Epithelial cell of esophagus (primary cell): ENCODE measurements around the gene RAPGEF2.
"Not testable (repeated sequence)": the region's sequence is repeated elsewhere in the genome, so short reads cannot be mapped to it uniquely, and the experiment has no call there.

Experiments
- DNase-seq: peaks from one replicate; pipeline ENCODE4 v3.0.0; 2010; ENCODE audit warnings: low read depth
- H3K4me3 ChIP-seq: 2 replicates; pipeline ENCODE4 v1.5.1; 2011; ENCODE audit warnings: mild to moderate bottlenecking, low read length, control low read depth
- CTCF ChIP-seq: IDR thresholded peaks from 2 replicates; pipeline ENCODE4 v1.5.1; 2011; ENCODE audit warnings: low read depth, mild to moderate bottlenecking, low read length, control low read depth, inconsistent platforms; ENCODE audit not compliant: insufficient read depth; ENCODE audit errors: missing control alignments

RAPGEF2 gene

GRCh38 chr4:159102622-159103383, at the start of gene RAPGEF2:
TSS of gene RAPGEF2 (plus strand) at chr4:159103079. CDS start at chr4:159104163, 1,084 bp downstream.
- peak; percentile 97 for DNase-seq
- peak within 1 kb of the TSS; percentile 93 for H3K4me3 ChIP-seq
- no peak for TF ChIP-seq CTCF

DNA sequence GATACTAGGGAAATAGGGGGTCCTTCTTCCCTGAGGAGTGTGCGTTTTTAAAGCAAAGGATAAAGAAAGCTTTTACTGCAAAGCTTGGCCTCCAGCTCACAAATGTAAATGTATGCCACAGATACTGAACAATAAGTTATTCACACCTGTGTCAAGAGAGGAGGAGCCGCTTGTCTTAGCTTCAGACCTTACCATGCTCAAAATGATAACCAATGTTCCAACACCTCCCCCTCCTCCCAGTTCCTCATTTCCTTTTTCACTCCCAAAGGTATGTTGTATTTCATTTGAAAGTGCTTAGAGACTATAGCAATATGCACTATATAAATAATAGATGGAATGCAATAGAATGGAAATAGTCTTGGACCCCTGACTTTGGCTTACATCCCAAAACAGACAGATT, 47.0 kb upstream of the RAPGEF2 start:
- no peak overlapping the region for H3K4me3 ChIP-seq
- no peak for DNase-seq
- no peak for TF ChIP-seq CTCF

- no peak for TF ChIP-seq CTCF
- DNase-seq = no peak
Measured at GRCh38 chr4:159060161-159060560, 42.7 kb upstream of the RAPGEF2 start.

GRCh38 chr4:159062381-159062780, 40.5 kb upstream of the RAPGEF2 start:
- H3K4me3 ChIP-seq = no peak overlapping the region
- no peak for DNase-seq
- TF ChIP-seq CTCF = no peak

More at GRCh38 chr4:159060161-159060560, 42.7 kb upstream of the RAPGEF2 start:
- H3K4me3 ChIP-seq = no peak overlapping the region

DNA sequence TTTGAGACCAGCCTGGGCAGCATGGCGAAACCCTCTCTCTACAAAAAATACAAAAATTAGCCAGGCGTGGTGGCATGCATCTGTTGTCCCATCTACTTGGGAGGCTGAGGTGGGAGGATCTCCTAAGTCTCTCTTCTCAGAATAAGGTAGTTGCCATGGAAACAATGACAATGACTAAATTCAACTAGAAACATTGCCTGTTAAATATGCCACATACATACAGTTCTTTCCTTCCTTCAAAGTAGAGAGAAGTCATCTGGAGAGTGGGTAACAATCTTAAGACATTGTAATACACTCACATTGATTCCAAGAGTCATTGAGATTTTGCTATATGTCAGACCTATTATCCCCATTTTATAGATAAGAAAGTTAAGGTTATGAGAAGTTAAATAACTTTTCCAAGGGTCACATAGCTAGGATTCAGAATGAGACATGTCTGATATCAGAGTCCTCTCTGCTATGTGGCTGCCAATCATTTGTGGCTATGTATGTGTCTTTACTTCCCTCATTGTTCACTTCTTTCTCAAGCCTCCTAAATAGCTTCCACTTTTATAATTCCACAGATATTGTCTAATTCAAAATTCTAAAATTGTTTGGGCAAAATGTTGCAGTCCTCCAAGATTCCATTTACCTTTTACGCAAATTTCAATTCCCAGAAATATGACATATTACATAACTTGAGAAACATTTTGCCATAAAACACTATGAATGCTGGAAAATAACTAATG, 37.2 kb upstream of the RAPGEF2 start:
- no peak overlapping the region for H3K4me3 ChIP-seq
- no peak for TF ChIP-seq CTCF
- DNase-seq = no peak

DNA sequence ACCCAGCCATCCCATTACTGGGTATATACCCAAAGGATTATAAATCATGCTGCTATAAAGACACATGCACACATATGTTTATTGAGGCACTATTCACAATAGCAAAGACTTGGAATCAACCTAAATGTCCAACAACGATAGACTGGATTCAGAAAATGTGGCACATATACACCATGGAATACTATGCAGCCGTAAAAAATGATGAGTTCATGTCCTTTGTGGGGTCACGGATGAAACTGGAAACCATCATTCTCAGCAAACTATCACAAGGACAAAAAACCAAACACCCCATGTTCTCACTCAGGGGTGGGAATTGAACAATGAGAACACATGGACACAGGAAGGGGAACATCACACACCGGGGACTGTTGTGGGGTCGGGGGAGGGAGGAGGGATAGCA, 34.7 kb upstream of the RAPGEF2 start:
- not testable (repeated sequence) for H3K4me3 ChIP-seq, DNase-seq

- no peak for DNase-seq
- no peak overlapping the region for H3K4me3 ChIP-seq
- no peak for TF ChIP-seq CTCF
Measured at GRCh38 chr4:159069922-159070321, 33.0 kb upstream of the RAPGEF2 start.
